SK-N-SH treated with all-trans-retinoic acid at 6 μM for 48 hours (cell line): ENCODE measurements around the gene RBFOX2.
A peak's percentile ranks its signal among the peaks of the same experiment; 100 is the strongest.

Experiments used
- ATAC-seq: fragments of 200-7000 bp; cut with Tn5 transposase; 3 replicates; pipeline ENCODE4 v1.9.1; 2020; ENCODE audit warnings: mild to moderate bottlenecking, moderate library complexity
- ARNTL ChIP-seq: fragments of 450-650 bp; formaldehyde crosslinking; IDR thresholded peaks from 2 replicates; pipeline ENCODE4 v1.5.0; 2020; ENCODE audit warnings: low read depth, mild to moderate bottlenecking, moderate library complexity, borderline replicate concordance
- CREB5 ChIP-seq: fragments of 250-450 bp; sonication (Bioruptor Pico); IDR thresholded peaks from 2 replicates; pipeline ENCODE4 v1.5.1; 2020; ENCODE audit warnings: low read depth, mild to moderate bottlenecking, moderate library complexity
- CSDC2 ChIP-seq: fragments of 250-450 bp; sonication (Bioruptor Pico); IDR thresholded peaks from 2 replicates; pipeline ENCODE4 v1.5.0; 2020; ENCODE audit warnings: mild to moderate bottlenecking, moderate library complexity
- GLIS3 ChIP-seq: fragments of 250-450 bp; sonication (Bioruptor Pico); IDR thresholded peaks from 2 replicates; pipeline ENCODE4 v1.5.0; 2020; ENCODE audit warnings: mild to moderate bottlenecking, moderate library complexity
- ISL1 ChIP-seq: fragments of 250-450 bp; sonication (Bioruptor Pico); IDR thresholded peaks from 2 replicates; pipeline ENCODE4 v2.1.2; 2022; ENCODE audit warnings: mild to moderate bottlenecking, moderate library complexity
- OSR1 ChIP-seq: fragments of 250-450 bp; sonication (Bioruptor Pico); IDR thresholded peaks from 2 replicates; pipeline ENCODE4 v1.8.0; 2022; ENCODE audit warnings: moderate library complexity, mild to moderate bottlenecking, inconsistent platforms
- PATZ1 ChIP-seq: fragments of 250-450 bp; sonication (Bioruptor Pico); IDR thresholded peaks from 2 replicates; pipeline ENCODE4 v1.8.0; 2020; ENCODE audit warnings: mild to moderate bottlenecking, moderate library complexity, borderline replicate concordance
- POU6F1 ChIP-seq: fragments of 250-450 bp; sonication (Bioruptor Pico); IDR thresholded peaks from 2 replicates; pipeline ENCODE4 v1.8.0; 2021; ENCODE audit warnings: low read depth, mild to moderate bottlenecking, moderate library complexity, borderline replicate concordance
- PPARA ChIP-seq: fragments of 250-450 bp; sonication (Bioruptor Pico); IDR thresholded peaks from 2 replicates; pipeline ENCODE4 v1.5.0; 2020; ENCODE audit warnings: mild to moderate bottlenecking, borderline replicate concordance
- SNAI2 ChIP-seq: fragments of 250-450 bp; sonication (Bioruptor Pico); IDR thresholded peaks from 2 replicates; pipeline ENCODE4 v1.5.0; 2020; ENCODE audit warnings: mild to moderate bottlenecking, moderate library complexity
- TCF4 ChIP-seq: fragments of 250-450 bp; sonication (Bioruptor Pico); IDR thresholded peaks from 2 replicates; pipeline ENCODE4 v1.8.0; 2021; ENCODE audit warnings: mild to moderate bottlenecking, moderate library complexity, borderline replicate concordance
- TOX ChIP-seq: fragments of 250-450 bp; sonication (Bioruptor Pico); IDR thresholded peaks from 2 replicates; pipeline ENCODE4 v1.8.0; 2021; ENCODE audit warnings: mild to moderate bottlenecking, moderate library complexity, borderline replicate concordance
- TSHZ2 ChIP-seq: fragments of 250-450 bp; sonication (Bioruptor Pico); IDR thresholded peaks from 2 replicates; pipeline ENCODE4 v1.5.0; 2020; ENCODE audit warnings: mild to moderate bottlenecking, moderate library complexity
- ZC3H10 ChIP-seq: fragments of 250-450 bp; sonication (Bioruptor Pico); IDR thresholded peaks from 2 replicates; pipeline ENCODE4 v1.5.1; 2021; ENCODE audit warnings: mild to moderate bottlenecking, moderate library complexity
- ZFP3 ChIP-seq: fragments of 250-450 bp; sonication (Bioruptor Pico); IDR thresholded peaks from 2 replicates; pipeline ENCODE4 v1.5.0; 2020; ENCODE audit warnings: mild to moderate bottlenecking, moderate library complexity
- ZFP30 ChIP-seq: fragments of 450-650 bp; formaldehyde crosslinking; IDR thresholded peaks from 2 replicates; pipeline ENCODE4 v1.5.0; 2022; ENCODE audit warnings: mild to moderate bottlenecking, moderate library complexity
- ZNF565 ChIP-seq: fragments of 450-650 bp; formaldehyde crosslinking; conservative IDR thresholded peaks from 2 replicates; pipeline ENCODE4 v1.5.0; 2020; ENCODE audit warnings: low read depth, mild to moderate bottlenecking, moderate library complexity
- ZNF8 ChIP-seq: fragments of 450-650 bp; formaldehyde crosslinking; IDR thresholded peaks from 2 replicates; pipeline ENCODE4 v1.5.0; 2020; ENCODE audit warnings: mild to moderate bottlenecking, moderate library complexity

Gene RBFOX2

GRCh38 chr22:35949243-35949642, 79.4 kb downstream of the RBFOX2 start (continued):
- TF ChIP-seq CREB5 (CRISPR knock-in tag) (no peak), ZC3H10 (no peak), ARNTL (CRISPR knock-in tag) (no peak), POU6F1 (CRISPR knock-in tag) (no peak)

- ATAC-seq, result peak; percentile 69
Observed at GRCh38 chr22:35947794-35948425, 80.7 kb downstream of the RBFOX2 start.

More at GRCh38 chr22:35947794-35948425, 80.7 kb downstream of the RBFOX2 start:
- TF ChIP-seq ZNF8 (CRISPR knock-in tag), result no peak
- TF ChIP-seq OSR1 (CRISPR knock-in tag), result no peak
- no peak for TF ChIP-seq PPARA
- TF ChIP-seq TCF4 (CRISPR knock-in tag), result no peak
- TF ChIP-seq CREB5 (CRISPR knock-in tag), result no peak
- no peak for TF ChIP-seq ZFP3 (CRISPR knock-in tag)
- TF ChIP-seq SNAI2, result no peak
- TF ChIP-seq ISL1, result no peak
- no peak for TF ChIP-seq TSHZ2 (CRISPR knock-in tag)
- TF ChIP-seq TOX (CRISPR knock-in tag), result no peak
- no peak for TF ChIP-seq ARNTL (CRISPR knock-in tag)
- no peak for TF ChIP-seq PATZ1 (CRISPR knock-in tag)
- TF ChIP-seq POU6F1 (CRISPR knock-in tag), result no peak
- no peak for TF ChIP-seq ZC3H10
- no peak for TF ChIP-seq GLIS3 (CRISPR knock-in tag)
- TF ChIP-seq ZNF565, result no peak
- TF ChIP-seq CSDC2 (CRISPR knock-in tag), result no peak
- TF ChIP-seq ZFP30 (CRISPR knock-in tag), result no peak
